Choroid plexus epithelial cell (primary cell): ENCODE measurements around the gene SYPL1.

ENCODE experiments used
- DNase-seq: peaks from one replicate; pipeline ENCODE4 v3.0.0-alpha.2; 2010; ENCODE audit warnings: low read depth
- H3K4me3 ChIP-seq: 2 replicates; pipeline ENCODE4 v1.5.1; 2011; ENCODE audit warnings: low read depth, mild to moderate bottlenecking, control low read depth, low read length, moderate library complexity
- CTCF ChIP-seq: conservative IDR thresholded peaks from 2 replicates; pipeline ENCODE4 v1.5.1; 2011; ENCODE audit warnings: low read depth, mild to moderate bottlenecking, control low read depth, inconsistent platforms, low read length, moderate library complexity

Gene SYPL1

GRCh38 chr7:106072715-106073091 is 39.4 kb downstream of the SYPL1 start:
- H3K4me3 ChIP-seq = no peak overlapping the region
- no peak for TF ChIP-seq CTCF
- DNase-seq = no peak

DNA sequence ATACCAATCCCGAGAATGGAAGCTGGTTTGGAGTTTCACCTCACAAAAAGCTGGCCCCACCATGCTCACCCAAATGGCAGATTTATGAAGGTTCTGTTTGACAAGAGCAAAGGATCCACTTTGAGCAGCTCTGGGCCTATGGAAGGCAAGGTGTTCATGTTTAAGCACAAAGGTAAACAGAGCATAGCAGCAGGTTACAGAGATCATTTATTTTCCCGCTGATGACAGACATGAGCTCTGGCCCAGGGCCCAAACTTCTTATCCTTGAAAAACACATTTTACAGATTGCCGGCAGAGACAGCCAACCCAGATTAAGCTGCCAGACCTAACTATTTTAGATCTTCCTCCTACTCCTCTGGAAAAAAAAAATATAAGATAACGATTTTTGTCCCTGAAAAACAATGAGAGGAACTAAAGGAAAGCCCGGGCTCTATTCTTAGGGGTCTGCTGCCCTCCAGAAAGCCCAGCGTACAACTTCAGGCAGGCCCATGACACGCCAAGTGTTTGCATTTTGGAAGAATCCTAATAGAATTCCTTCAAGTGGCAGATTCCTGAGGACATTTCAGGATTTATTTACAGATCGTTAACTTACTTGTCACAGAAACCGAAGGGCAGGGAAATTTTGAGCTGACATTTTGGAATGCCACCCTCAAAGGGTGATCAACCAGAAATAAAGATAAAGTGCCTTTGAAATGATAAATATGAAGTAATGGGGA is 40.0 kb downstream of the SYPL1 start:
- no peak overlapping the region for H3K4me3 ChIP-seq
- no peak for TF ChIP-seq CTCF
- peak; percentile 30 for DNase-seq

DNA sequence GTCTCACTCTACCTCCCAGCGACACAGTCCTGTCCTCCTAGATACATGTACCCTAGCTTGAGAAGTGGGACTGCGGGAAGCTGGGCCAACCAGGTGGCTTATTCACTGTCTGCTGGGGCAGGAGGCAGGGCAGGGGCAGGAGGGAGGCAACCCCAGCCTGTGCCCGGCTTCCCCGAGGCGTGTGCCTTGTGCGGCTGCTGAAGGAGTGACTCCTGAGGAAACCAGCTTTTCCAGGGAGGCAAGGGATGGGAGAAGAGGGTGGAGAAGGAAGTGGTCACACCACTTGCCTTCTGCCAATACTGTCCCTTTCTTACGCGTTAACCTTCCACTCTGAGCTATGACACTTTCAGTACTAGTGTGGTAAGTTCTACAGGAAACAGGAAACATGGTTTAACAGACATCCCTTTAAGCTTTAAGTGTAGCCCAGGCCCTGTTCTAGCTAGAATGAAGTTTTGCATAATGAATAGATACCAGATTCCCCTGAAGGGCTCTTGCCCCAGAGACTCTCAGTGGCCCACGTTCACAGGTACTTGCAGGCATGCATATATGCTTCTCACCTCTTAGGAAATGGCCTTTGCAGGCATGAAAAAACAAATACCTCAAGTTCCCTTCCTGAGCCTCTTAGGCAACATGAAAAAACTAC is 40.6 kb downstream of the SYPL1 start:
- H3K4me3 ChIP-seq = no peak overlapping the region
- no peak for DNase-seq
- no peak for TF ChIP-seq CTCF

DNA sequence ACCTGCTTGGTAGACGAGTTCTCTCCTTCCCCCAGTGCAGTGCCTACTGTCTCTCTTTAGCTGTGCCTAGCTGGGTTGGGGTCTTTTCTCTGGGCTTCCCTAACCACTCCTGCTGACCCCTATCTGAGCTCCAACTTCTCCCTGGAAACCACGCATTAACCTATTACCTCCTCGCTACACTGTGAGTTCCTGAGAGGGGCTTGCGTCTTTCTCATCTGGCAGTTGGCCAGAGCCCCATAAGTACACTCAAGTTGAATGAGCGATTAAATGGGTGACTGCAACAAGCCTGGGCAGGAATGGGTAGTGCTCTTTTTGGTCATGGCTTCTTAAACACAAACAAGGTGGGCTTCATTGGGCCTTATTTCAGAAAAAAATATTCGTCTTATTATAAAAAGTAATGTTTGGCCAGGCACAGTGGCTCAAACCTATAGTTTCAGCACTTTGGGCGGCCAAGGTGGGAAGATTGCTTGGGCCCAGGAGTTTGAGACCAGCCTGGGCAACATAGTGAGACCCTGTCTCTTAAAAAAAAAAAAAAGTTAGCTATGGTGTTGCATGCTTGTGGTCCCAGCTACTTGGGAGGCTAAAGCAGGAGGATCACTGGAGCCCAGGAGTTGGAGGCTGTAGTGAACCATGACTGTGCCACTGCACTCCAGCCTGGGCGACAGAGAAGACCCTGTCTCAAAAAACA is 41.4 kb downstream of the SYPL1 start:
- H3K4me3 ChIP-seq = no peak overlapping the region
- no peak for DNase-seq
- TF ChIP-seq CTCF = no peak

GRCh38 chr7:106070201-106070551 is 41.9 kb downstream of the SYPL1 start:
- no peak overlapping the region for H3K4me3 ChIP-seq
- no peak for DNase-seq
- TF ChIP-seq CTCF = no peak

DNA sequence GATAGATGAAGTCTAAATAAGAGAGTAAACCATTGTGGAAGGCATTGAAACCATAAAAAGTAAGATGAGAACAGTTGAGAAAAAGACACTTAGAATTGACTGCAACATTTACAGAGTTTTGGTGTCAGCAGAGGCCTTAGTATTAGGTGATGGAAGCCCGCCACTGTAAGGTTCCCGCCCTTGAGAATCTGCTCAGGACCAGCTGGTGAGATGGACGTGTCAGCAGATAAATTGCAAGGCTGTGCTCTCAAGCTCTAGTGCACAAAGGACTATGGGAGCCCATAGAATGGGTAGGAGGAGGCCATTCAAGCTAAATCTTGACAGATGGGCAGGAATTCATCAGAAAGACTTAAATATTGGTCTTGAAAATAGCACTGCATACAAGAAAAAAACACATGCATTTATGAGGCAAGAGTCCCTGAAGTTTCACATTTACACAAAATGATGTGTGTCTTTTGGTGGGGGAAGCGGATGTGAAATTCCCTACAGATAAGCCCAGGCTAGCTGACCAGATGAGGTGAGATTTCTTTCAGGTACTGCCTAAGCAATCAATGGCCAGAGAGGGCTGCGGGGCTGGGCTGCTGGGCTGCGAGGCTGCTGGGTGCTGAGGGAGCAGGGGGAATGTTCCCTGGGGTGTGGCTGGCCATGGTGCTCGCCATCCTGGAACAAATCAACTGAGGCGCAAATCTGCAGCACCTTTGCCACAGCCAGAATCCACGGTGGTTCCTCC is 42.5 kb downstream of the SYPL1 start:
- no peak overlapping the region for H3K4me3 ChIP-seq
- TF ChIP-seq CTCF = no peak
- no peak for DNase-seq
